ENCODE results near the gene SH3D19. TPM values are rescaled to one million over a fixed set of nuclear protein-coding genes. Genes with fewer than 3 reads are reported as not detected.
A peak's percentile ranks its signal among the peaks of the same experiment; 100 is the strongest.

The SH3D19 gene
- total RNA-seq, 4 donors from 2014 or later = 117 to 201 (median 130) TPM

- intact Hi-C loops (cut with DNase I; ENCODE audit: low total_unique reads) (no loop called here), in situ Hi-C loops (cut with MboI; ENCODE audit: low pct_ligation_motif_present in 1 of 4, low pct_unique_long_range_greater_than_20kb in 1 of 4, low sequenced_read_pairs in 3 of 4) (no loop called here)
- H3K4me3 ChIP-seq = no peak overlapping the region
- 83 to 92% methylated on average over 4 of the region's 4 CpGs for WGBS, 2 donors (ENCODE audit: low coverage in 1 of 2)
- no peaks in the 10 kb centered on the region for H3K9me3 ChIP-seq
- TF ChIP-seq POLR2AphosphoS5 (IDR thresholded peaks at IDR 0.05) (no peak), EP300 (IDR thresholded peaks at IDR 0.05; ENCODE audit: low read depth) (no peak)
- DNase-seq = no peak
- peaks cover 0 to 37% (median 0%) of the 10 kb centered on the region in 4 donors for H3K4me1 ChIP-seq
- H3K27ac ChIP-seq = no peak overlapping the region
- peaks cover 0 to 1% (median 0%) of the 10 kb centered on the region in 4 donors for H3K36me3 ChIP-seq
- H3K27me3 ChIP-seq = no peaks in the 10 kb centered on the region
These were observed 106.3 kb downstream of the SH3D19 start for GRCh38 chr4:151219091-151219490.

- no peak for TF ChIP-seq POLR2AphosphoS5 (IDR thresholded peaks at IDR 0.05)
- TF ChIP-seq, protein P1, sequence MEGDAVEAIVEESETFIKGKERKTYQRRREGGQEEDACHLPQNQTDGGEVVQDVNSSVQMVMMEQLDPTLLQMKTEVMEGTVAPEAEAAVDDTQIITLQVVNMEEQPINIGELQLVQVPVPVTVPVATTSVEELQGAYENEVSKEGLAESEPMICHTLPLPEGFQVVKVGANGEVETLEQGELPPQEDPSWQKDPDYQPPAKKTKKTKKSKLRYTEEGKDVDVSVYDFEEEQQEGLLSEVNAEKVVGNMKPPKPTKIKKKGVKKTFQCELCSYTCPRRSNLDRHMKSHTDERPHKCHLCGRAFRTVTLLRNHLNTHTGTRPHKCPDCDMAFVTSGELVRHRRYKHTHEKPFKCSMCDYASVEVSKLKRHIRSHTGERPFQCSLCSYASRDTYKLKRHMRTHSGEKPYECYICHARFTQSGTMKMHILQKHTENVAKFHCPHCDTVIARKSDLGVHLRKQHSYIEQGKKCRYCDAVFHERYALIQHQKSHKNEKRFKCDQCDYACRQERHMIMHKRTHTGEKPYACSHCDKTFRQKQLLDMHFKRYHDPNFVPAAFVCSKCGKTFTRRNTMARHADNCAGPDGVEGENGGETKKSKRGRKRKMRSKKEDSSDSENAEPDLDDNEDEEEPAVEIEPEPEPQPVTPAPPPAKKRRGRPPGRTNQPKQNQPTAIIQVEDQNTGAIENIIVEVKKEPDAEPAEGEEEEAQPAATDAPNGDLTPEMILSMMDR (IDR thresholded peaks at IDR 0.05) = no peak
- TF ChIP-seq EP300 (IDR thresholded peaks at IDR 0.05; ENCODE audit: low read depth) = no peak
- no peak for TF ChIP-seq POLR2A (IDR thresholded peaks at IDR 0.05)
- Histone ChIP-seq H3K27me3 (no peaks in the 10 kb centered on the region), H3K27ac (no peak overlapping the region), H3K4me1 (peaks cover 0 to 37% (median 0%) of the 10 kb centered on the region in 4 donors), H3K9me3 (no peaks in the 10 kb centered on the region), H3K4me3 (no peak overlapping the region), H3K36me3 (no peaks in the 10 kb centered on the region)
- in situ Hi-C loops (cut with MboI; ENCODE audit: low pct_ligation_motif_present in 1 of 4, low pct_unique_long_range_greater_than_20kb in 1 of 4, low sequenced_read_pairs in 3 of 4) = no loop called here
- DNase-seq = no peak
- WGBS, 2 donors (ENCODE audit: low coverage in 1 of 2) = 67 to 79% methylated on average over 2 of the region's 2 CpGs
- intact Hi-C loops (cut with DNase I; ENCODE audit: low total_unique reads) = no loop called here
These were observed 107.1 kb downstream of the SH3D19 start for GRCh38 chr4:151218343-151218742.

- H3K36me3 ChIP-seq = no peaks in the 10 kb centered on the region
- H3K27ac ChIP-seq = no peak overlapping the region
- DNase-seq = no peak
- WGBS, 2 donors (ENCODE audit: low coverage in 1 of 2) = 53 to 71% methylated on average over 2 of the region's 2 CpGs
- H3K4me1 ChIP-seq = peaks cover 0 to 37% (median 0%) of the 10 kb centered on the region in 4 donors
- H3K4me3 ChIP-seq = no peak overlapping the region
- in situ Hi-C loops (cut with MboI; ENCODE audit: low pct_ligation_motif_present in 1 of 4, low pct_unique_long_range_greater_than_20kb in 1 of 4, low sequenced_read_pairs in 3 of 4) (no loop called here), intact Hi-C loops (cut with DNase I; ENCODE audit: low total_unique reads) (no loop called here)
- TF ChIP-seq POLR2AphosphoS5 (IDR thresholded peaks at IDR 0.05) (no peak), EP300 (IDR thresholded peaks at IDR 0.05; ENCODE audit: low read depth) (no peak), POLR2A (IDR thresholded peaks at IDR 0.05) (no peak)
- TF ChIP-seq, protein P1 (IDR thresholded peaks at IDR 0.05) = no peak
- H3K27me3 ChIP-seq = no peaks in the 10 kb centered on the region
- H3K9me3 ChIP-seq = no peaks in the 10 kb centered on the region
These were observed 108.1 kb downstream of the SH3D19 start for GRCh38 chr4:151217326-151217725.

DNA sequence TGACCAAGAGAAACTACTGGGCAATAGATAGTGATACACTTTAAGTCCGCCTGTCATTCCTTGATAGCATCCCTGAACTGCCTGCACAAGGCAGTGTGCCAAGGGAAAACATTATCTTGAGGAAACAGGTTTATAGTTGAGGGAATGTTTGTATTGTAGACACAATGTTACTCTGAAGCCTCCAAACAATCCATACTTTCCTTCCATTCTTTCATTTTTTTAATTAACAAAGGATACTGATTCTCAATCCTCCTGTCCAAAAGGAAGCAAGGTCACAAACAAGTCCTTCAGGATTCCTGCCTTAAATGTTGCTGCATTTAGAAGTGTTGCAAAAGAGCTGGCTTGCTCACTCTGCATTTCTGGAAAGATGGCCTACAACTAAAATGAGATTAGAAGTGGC, 110.1 kb downstream of the SH3D19 start:
- Histone ChIP-seq H3K36me3 (no peaks in the 10 kb centered on the region), H3K9me3 (no peaks in the 10 kb centered on the region), H3K4me3 (no peak overlapping the region), H3K27ac (peak overlapping the region in 1 of 4 donors; percentile 30), H3K27me3 (no peaks in the 10 kb centered on the region), H3K4me1 (peaks cover 0 to 32% (median 0%) of the 10 kb centered on the region in 4 donors)
- TF ChIP-seq POLR2AphosphoS5 (IDR thresholded peaks at IDR 0.05) (no peak), POLR2A (IDR thresholded peaks at IDR 0.05) (no peak), EP300 (IDR thresholded peaks at IDR 0.05; ENCODE audit: low read depth) (no peak)
- TF ChIP-seq, protein P1 (IDR thresholded peaks at IDR 0.05) = no peak
- no peak for DNase-seq
- in situ Hi-C loops (cut with MboI; ENCODE audit: low pct_ligation_motif_present in 1 of 4, low pct_unique_long_range_greater_than_20kb in 1 of 4, low sequenced_read_pairs in 3 of 4) (no loop called here), intact Hi-C loops (cut with DNase I; ENCODE audit: low total_unique reads) (no loop called here)
- WGBS, 2 donors (ENCODE audit: low coverage in 1 of 2) = 83% methylated on average over 1 of the region's 1 CpG; no CpG with 5 or more reads in 1 of the 2 donors

GRCh38 chr4:151207868-151208267, 117.5 kb downstream of the SH3D19 start:
- in situ Hi-C loops (cut with MboI; ENCODE audit: low pct_ligation_motif_present in 1 of 4, low pct_unique_long_range_greater_than_20kb in 1 of 4, low sequenced_read_pairs in 3 of 4) = no loop called here
- Histone ChIP-seq H3K9me3 (no peaks in the 10 kb centered on the region), H3K4me1 (peaks cover 0 to 28% (median 16%) of the 10 kb centered on the region in 4 donors), H3K36me3 (no peaks in the 10 kb centered on the region), H3K27ac (no peak overlapping the region), H3K27me3 (no peaks in the 10 kb centered on the region), H3K4me3 (no peak overlapping the region)
- TF ChIP-seq, protein P1 (IDR thresholded peaks at IDR 0.05) = no peak
- TF ChIP-seq EP300 (IDR thresholded peaks at IDR 0.05; ENCODE audit: low read depth) = no peak
- no peak for TF ChIP-seq POLR2A (IDR thresholded peaks at IDR 0.05)
- no peak for TF ChIP-seq POLR2AphosphoS5 (IDR thresholded peaks at IDR 0.05)
- intact Hi-C loops (cut with DNase I; ENCODE audit: low total_unique reads) = no loop called here
- no peak for DNase-seq
- WGBS, 2 donors (ENCODE audit: low coverage in 1 of 2) = 57% methylated on average over 1 of the region's 1 CpG; no CpG with 5 or more reads in 1 of the 2 donors

Measured in transverse colon (tissue), 4 donors.